A549 (cell line): Measurements from ENCODE around the gene TSGA10IP. TPM values are rescaled to one million over a fixed set of nuclear protein-coding genes. Genes with fewer than 3 reads are reported as not detected.

ENCODE experiments used
- ATAC-seq, 2 experiments: fragments of 200-7000 bp in 1 of 2; fragments of >200 bp in 1 of 2; cut with Nextera tagmentation in 1 of 2; cut with Tn5 transposase in 1 of 2; 3 replicates each; pipeline versions ENCODE4 v1.8.0 to v1.9.1; 2018 to 2020; ENCODE audit warnings: mild to moderate bottlenecking in 1 of 2, moderate library complexity in 1 of 2
- CTCF ChIA-PET: fragments of 300-600 bp; sonication (Branson Sonifier 250); formaldehyde crosslinking; extraction: SDS; loops from one replicate; lab custom pipeline; 2021; ENCODE audit warnings: antibody characterized with exemption, inconsistent platforms; lab: Yijun Ruan, JAX
- POLR2A ChIA-PET: fragments of 350-600 bp; formaldehyde crosslinking; extraction: SDS; loops from one replicate; lab custom pipeline; 2021; ENCODE audit warnings: antibody characterized with exemption, inconsistent platforms; lab: Yijun Ruan, JAX
- DNase-seq, 2 experiments: peaks; one replicate each; pipeline versions ENCODE4 v3.0.0 to v3.0.0-alpha.2; 2011 to 2016; ENCODE audit warnings: low read depth in 1 of 2, low spot score in 1 of 2
- FAIRE-seq: peaks from 2 replicates; lab custom pipeline; 2011; peaks lifted over from hg19 to GRCh38; lab: Jason Lieb, UNC
- H3K27ac ChIP-seq, 2 experiments: fragments of >200 bp; sonication (Bioruptor Twin); formaldehyde crosslinking; 3 replicates each; pipeline ENCODE4 v1.5.1; 2016 to 2017
- H3K4me1 ChIP-seq: fragments of >200 bp; sonication (Bioruptor Twin); formaldehyde crosslinking; 3 replicates; pipeline ENCODE4 v1.6.1; 2016
- H3K4me2 ChIP-seq: fragments of >200 bp; sonication (Bioruptor Twin); formaldehyde crosslinking; 3 replicates; pipeline ENCODE4 v1.6.1; 2016
- H3K4me3 ChIP-seq: fragments of >200 bp; sonication (Bioruptor Twin); formaldehyde crosslinking; 3 replicates; pipeline ENCODE4 v1.5.1; 2016
- H3K9me3 ChIP-seq: fragments of >200 bp; sonication (Bioruptor Twin); formaldehyde crosslinking; 3 replicates; pipeline ENCODE4 v1.6.1; 2016
- BHLHE40 ChIP-seq: IDR thresholded peaks from 2 replicates; pipeline ENCODE4 v1.6.1; 2012; ENCODE audit warnings: low read depth, low read length, inconsistent platforms
- CEBPB ChIP-seq, 2 experiments: fragments of >200 bp in 1 of 2; sonication (Bioruptor Twin) in 1 of 2; formaldehyde crosslinking in 1 of 2; IDR thresholded peaks; 2 replicates each; pipeline ENCODE4 v1.6.1; 2012 to 2016
- EHF ChIP-seq: fragments of 250-450 bp; sonication (Bioruptor Pico); IDR thresholded peaks from 2 replicates; pipeline ENCODE4 v1.5.0; 2020; ENCODE audit warnings: mild to moderate bottlenecking
- EP300 ChIP-seq, 2 experiments: fragments of >200 bp; sonication (Bioruptor Twin); formaldehyde crosslinking; IDR thresholded peaks; 2 replicates in 1 of 2; 3 replicates in 1 of 2; pipeline ENCODE4 v1.6.1; 2016 to 2017
- FOSL2 ChIP-seq, 2 experiments: fragments of 450-650 bp in 1 of 2; fragments of >200 bp in 1 of 2; sonication (Bioruptor Twin) in 1 of 2; formaldehyde crosslinking; IDR thresholded peaks; 2 replicates each; pipeline versions ENCODE4 v1.5.0 to v1.6.1; 2016 to 2020; ENCODE audit warnings: mild to moderate bottlenecking in 1 of 2, moderate library complexity in 1 of 2
- GATA3 ChIP-seq: IDR thresholded peaks from 2 replicates; pipeline ENCODE4 v1.6.1; 2012; ENCODE audit warnings: borderline replicate concordance
- HDAC2 ChIP-seq: fragments of 200-600 bp; sonication (generic); IDR thresholded peaks from 2 replicates; pipeline ENCODE4 v1.6.1; 2016
- HOXA7 ChIP-seq: fragments of 250-450 bp; sonication (Bioruptor Pico); IDR thresholded peaks from 2 replicates; pipeline ENCODE4 v1.5.0; 2020; ENCODE audit warnings: mild to moderate bottlenecking, moderate library complexity
- HOXB5 ChIP-seq: fragments of 250-450 bp; sonication (Bioruptor Pico); IDR thresholded peaks from 2 replicates; pipeline ENCODE4 v1.5.0; 2020; ENCODE audit warnings: mild to moderate bottlenecking, moderate library complexity
- MAFK ChIP-seq: fragments of 450-650 bp; IDR thresholded peaks from 2 replicates; pipeline ENCODE4 v1.6.1; 2014; ENCODE audit not compliant: partially characterized antibody
- MYC ChIP-seq: IDR thresholded peaks from 2 replicates; pipeline ENCODE4 v1.6.1; 2012; ENCODE audit warnings: mild to moderate bottlenecking, inconsistent platforms, low read length, improper control_type of control experiment, borderline replicate concordance
- NFE2L2 ChIP-seq: fragments of 150-350 bp; conservative IDR thresholded peaks from 2 replicates; pipeline ENCODE4 v1.6.1; 2014; ENCODE audit warnings: low read length
- NPAS2 ChIP-seq: fragments of 250-450 bp; sonication (Bioruptor Pico); IDR thresholded peaks from 2 replicates; pipeline ENCODE4 v1.8.0; 2022; ENCODE audit warnings: mild to moderate bottlenecking, moderate library complexity, borderline replicate concordance
- NR3C1 ChIP-seq: fragments of >200 bp; sonication (Bioruptor Twin); formaldehyde crosslinking; IDR thresholded peaks from 3 replicates; pipeline ENCODE4 v1.6.1; 2017
- PHF8 ChIP-seq: fragments of 200-600 bp; sonication (generic); IDR thresholded peaks from 2 replicates; pipeline ENCODE4 v1.6.1; 2016; ENCODE audit warnings: low read depth, mild to moderate bottlenecking, antibody characterized with exemption, moderate library complexity, borderline replicate concordance
- POLR2AphosphoS2 ChIP-seq: conservative IDR thresholded peaks from 2 replicates; pipeline ENCODE4 v1.6.1; 2012; ENCODE audit warnings: low read length, improper control_type of control experiment, inconsistent platforms
- SMC3 ChIP-seq: fragments of >200 bp; sonication (Bioruptor Twin); formaldehyde crosslinking; IDR thresholded peaks from 3 replicates; pipeline ENCODE4 v1.6.1; 2018; ENCODE audit warnings: inconsistent platforms
- SREBF2 ChIP-seq: fragments of 450-650 bp; IDR thresholded peaks from 2 replicates; pipeline ENCODE4 v1.6.1; 2014; ENCODE audit warnings: mild to moderate bottlenecking, moderate library complexity
- WGBS: methylation state at CpG from one replicate; pipeline ENCODE4 v1.1.6; 2017; ENCODE audit errors: missing lambda C conversion rate; 5-methylcytosine and 5-hydroxymethylcytosine counted together
- polyA plus RNA-seq, 4 experiments: library from polyadenylated mRNA; depleted of rRNA in 3 of 4; stranded (reverse); fragments of >200 nt; fragmentation: RNase III in 1 of 4; extraction: RNeasy Plus Mini Kit Qiagen cat#74134 plus additional on column Dnase treatment in 1 of 4; gene quantifications; 2 replicates in 3 of 4; 3 replicates in 1 of 4; pipeline ENCODE4 v1.2.3, GENCODE V29; 2011 to 2017
- TF ChIP-seq, protein P1 (sequence below): fragments of 200-600 bp; sonication (generic); IDR thresholded peaks from 2 replicates; pipeline ENCODE4 v1.6.1; 2016; ENCODE audit warnings: antibody characterized with exemption, mild to moderate bottlenecking, moderate library complexity
- TF ChIP-seq, protein P2 (sequence below): fragments of 150-350 bp; IDR thresholded peaks from 2 replicates; pipeline ENCODE4 v1.6.1; 2014; ENCODE audit warnings: low read depth, mild to moderate bottlenecking, low read length
- TF ChIP-seq, protein P3 (sequence below): fragments of 250-450 bp; sonication (Bioruptor Pico); IDR thresholded peaks from 2 replicates; pipeline ENCODE4 v1.5.0; 2021; ENCODE audit warnings: mild to moderate bottlenecking, moderate library complexity, borderline replicate concordance

The TSGA10IP gene
- polyA plus RNA-seq, 2 of the 4 experiments (the other 2 are of a cell fraction): not detected

GRCh38 chr11:65972116-65972515, 26.8 kb downstream of the TSGA10IP start (continued):
- TF ChIP-seq, protein P1, sequence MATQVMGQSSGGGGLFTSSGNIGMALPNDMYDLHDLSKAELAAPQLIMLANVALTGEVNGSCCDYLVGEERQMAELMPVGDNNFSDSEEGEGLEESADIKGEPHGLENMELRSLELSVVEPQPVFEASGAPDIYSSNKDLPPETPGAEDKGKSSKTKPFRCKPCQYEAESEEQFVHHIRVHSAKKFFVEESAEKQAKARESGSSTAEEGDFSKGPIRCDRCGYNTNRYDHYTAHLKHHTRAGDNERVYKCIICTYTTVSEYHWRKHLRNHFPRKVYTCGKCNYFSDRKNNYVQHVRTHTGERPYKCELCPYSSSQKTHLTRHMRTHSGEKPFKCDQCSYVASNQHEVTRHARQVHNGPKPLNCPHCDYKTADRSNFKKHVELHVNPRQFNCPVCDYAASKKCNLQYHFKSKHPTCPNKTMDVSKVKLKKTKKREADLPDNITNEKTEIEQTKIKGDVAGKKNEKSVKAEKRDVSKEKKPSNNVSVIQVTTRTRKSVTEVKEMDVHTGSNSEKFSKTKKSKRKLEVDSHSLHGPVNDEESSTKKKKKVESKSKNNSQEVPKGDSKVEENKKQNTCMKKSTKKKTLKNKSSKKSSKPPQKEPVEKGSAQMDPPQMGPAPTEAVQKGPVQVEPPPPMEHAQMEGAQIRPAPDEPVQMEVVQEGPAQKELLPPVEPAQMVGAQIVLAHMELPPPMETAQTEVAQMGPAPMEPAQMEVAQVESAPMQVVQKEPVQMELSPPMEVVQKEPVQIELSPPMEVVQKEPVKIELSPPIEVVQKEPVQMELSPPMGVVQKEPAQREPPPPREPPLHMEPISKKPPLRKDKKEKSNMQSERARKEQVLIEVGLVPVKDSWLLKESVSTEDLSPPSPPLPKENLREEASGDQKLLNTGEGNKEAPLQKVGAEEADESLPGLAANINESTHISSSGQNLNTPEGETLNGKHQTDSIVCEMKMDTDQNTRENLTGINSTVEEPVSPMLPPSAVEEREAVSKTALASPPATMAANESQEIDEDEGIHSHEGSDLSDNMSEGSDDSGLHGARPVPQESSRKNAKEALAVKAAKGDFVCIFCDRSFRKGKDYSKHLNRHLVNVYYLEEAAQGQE: no peak
- TF ChIP-seq BHLHE40: no peak
- no peak for TF ChIP-seq MAFK
- no peak for TF ChIP-seq SMC3

GRCh38 chr11:65973439-65974110, 28.3 kb downstream of the TSGA10IP start:
- ATAC-seq: no peak; a peak in 1 of 6 replicates
- WGBS: 90% methylated on average over 13 of the region's 13 CpGs
- ChIA-PET CTCF (interaction anchor here (0.6 to 2.0 kb wide), 5 partner anchors 11 to 184 kb away, joined by 3 to 8 read pairs (median 3); no protein-coding TSS in a partner anchor), POLR2A (no interaction called here)
- DNase-seq: no peak
- Histone ChIP-seq H3K4me2 (no peak overlapping the region), H3K4me3 (no peak overlapping the region), H3K4me1 (no peaks in the 10 kb centered on the region), H3K9me3 (no peaks in the 10 kb centered on the region), H3K27ac (no peak overlapping the region)
- TF ChIP-seq HDAC2 (no peak), HOXB5 (CRISPR knock-in tag) (no peak)
- no peak for FAIRE-seq

DNA sequence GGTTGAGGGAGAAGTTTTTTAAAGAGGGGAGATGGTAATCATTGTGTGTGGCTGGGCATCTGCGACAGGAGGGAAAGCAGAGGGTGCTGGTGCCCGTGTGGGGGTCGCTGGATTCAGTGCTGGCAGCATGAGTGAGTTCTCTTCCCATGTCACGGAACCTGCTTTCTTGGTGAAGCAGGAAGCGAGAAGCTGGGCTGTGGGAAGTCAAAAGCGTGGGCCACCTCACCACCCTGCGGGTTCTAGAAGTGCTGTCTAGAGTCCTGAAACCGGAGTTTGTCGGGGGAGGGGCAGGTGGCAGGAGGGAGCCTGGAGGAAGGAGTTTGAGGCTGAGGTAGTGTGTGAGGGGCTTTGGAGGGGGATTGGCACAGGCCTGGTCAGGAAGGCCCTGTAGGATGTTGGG, 30.5 kb downstream of the TSGA10IP start:
- no peak for ATAC-seq
- no peak for FAIRE-seq
- Histone ChIP-seq H3K27ac (no peak overlapping the region), H3K4me1 (no peaks in the 10 kb centered on the region), H3K4me3 (no peak overlapping the region), H3K4me2 (no peak overlapping the region), H3K9me3 (no peaks in the 10 kb centered on the region)
- ChIA-PET CTCF (interaction anchor here (1.7 to 11.8 kb wide), 3 partner anchors 14 to 92 kb away, joined by 5 to 163 read pairs (median 41); partner anchors contain the start of genes CCDC85B and FIBP), POLR2A (no interaction called here)
- no peak for DNase-seq
- 93% methylated on average over 9 of the region's 9 CpGs for WGBS
- TF ChIP-seq EHF (CRISPR knock-in tag) (no peak), NR3C1 (no peak), MAFK (no peak), PHF8 (no peak), NPAS2 (no peak), GATA3 (no peak), NFE2L2 (no peak), FOSL2 (IDR thresholded peaks at IDR 0.05) (no peak), FOSL2 (CRISPR knock-in tag; IDR thresholded peaks at IDR 0.05) (no peak), SREBF2 (no peak), POLR2AphosphoS2 (no peak), EP300 (IDR thresholded peaks at IDR 0.05) (no peak), CEBPB (IDR thresholded peaks at IDR 0.05) (no peak), HOXA7 (CRISPR knock-in tag) (no peak), MYC (no peak)
- TF ChIP-seq, protein P2, sequence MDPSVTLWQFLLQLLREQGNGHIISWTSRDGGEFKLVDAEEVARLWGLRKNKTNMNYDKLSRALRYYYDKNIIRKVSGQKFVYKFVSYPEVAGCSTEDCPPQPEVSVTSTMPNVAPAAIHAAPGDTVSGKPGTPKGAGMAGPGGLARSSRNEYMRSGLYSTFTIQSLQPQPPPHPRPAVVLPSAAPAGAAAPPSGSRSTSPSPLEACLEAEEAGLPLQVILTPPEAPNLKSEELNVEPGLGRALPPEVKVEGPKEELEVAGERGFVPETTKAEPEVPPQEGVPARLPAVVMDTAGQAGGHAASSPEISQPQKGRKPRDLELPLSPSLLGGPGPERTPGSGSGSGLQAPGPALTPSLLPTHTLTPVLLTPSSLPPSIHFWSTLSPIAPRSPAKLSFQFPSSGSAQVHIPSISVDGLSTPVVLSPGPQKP: no peak
- TF ChIP-seq, protein P1: no peak
- TF ChIP-seq, protein P3, sequence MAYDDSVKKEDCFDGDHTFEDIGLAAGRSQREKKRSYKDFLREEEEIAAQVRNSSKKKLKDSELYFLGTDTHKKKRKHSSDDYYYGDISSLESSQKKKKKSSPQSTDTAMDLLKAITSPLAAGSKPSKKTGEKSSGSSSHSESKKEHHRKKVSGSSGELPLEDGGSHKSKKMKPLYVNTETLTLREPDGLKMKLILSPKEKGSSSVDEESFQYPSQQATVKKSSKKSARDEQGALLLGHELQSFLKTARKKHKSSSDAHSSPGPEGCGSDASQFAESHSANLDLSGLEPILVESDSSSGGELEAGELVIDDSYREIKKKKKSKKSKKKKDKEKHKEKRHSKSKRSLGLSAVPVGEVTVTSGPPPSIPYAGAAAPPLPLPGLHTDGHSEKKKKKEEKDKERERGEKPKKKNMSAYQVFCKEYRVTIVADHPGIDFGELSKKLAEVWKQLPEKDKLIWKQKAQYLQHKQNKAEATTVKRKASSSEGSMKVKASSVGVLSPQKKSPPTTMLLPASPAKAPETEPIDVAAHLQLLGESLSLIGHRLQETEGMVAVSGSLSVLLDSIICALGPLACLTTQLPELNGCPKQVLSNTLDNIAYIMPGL (CRISPR knock-in tag): no peak
